IMR-90 (cell line): Measurements from ENCODE around the gene REC114. TPM values are rescaled to one million over a fixed set of nuclear protein-coding genes. Genes with fewer than 3 reads are reported as not detected.

Experiments
- ATAC-seq: fragments of 200-7000 bp; cut with Tn5 transposase; 2 replicates; pipeline ENCODE4 v1.9.1; 2020; ENCODE audit warnings: low read depth, mild to moderate bottlenecking, moderate library complexity
- BruUV-seq: library from RNA; stranded (reverse); fragments of 400-500 nt; replicated peaks from 2 replicates; lab custom pipeline; 2021; lab: Mats Ljungman, UMichigan
- CTCF ChIA-PET: fragments of 300-600 bp; formaldehyde crosslinking; extraction: SDS; loops from one replicate; lab custom pipeline; 2021; ENCODE audit warnings: antibody characterized with exemption; lab: Yijun Ruan, JAX
- POLR2A ChIA-PET: fragments of 300-600 bp; sonication (Branson Sonifier 250); formaldehyde crosslinking; loops from one replicate; lab custom pipeline; 2022; ENCODE audit warnings: antibody characterized with exemption; ENCODE audit not compliant: unreplicated experiment; lab: Charles Lee
- DNase-seq: peaks from one replicate; pipeline ENCODE4 v3.0.0; 2013
- H2AFZ ChIP-seq: replicated peaks from 2 replicates; pipeline ENCODE3; 2013; ENCODE audit warnings: low read length, mild to moderate bottlenecking; ENCODE audit not compliant: poor library complexity
- H2AK5ac ChIP-seq: 2 replicates; pipeline ENCODE4 v1.6.1; 2013; ENCODE audit warnings: low read depth, low read length, inconsistent platforms
- H2AK9ac ChIP-seq: replicated peaks from 2 replicates; pipeline ENCODE3; 2013; ENCODE audit warnings: mild to moderate bottlenecking, low read depth, low read length, moderate library complexity; ENCODE audit not compliant: poor library complexity
- H2BK120ac ChIP-seq: 2 replicates; pipeline ENCODE4 v1.6.1; 2013; ENCODE audit warnings: low read depth, low read length, inconsistent platforms
- H2BK15ac ChIP-seq: 3 replicates; pipeline ENCODE4 v1.6.1; 2013; ENCODE audit warnings: low read depth, low read length, inconsistent platforms
- H2BK20ac ChIP-seq: 2 replicates; pipeline ENCODE4 v1.6.1; 2013; ENCODE audit warnings: low read depth, mild to moderate bottlenecking, inconsistent platforms, low read length, moderate library complexity
- H2BK5ac ChIP-seq: 2 replicates; pipeline ENCODE4 v1.6.1; 2013; ENCODE audit warnings: mild to moderate bottlenecking, low read depth, low read length, inconsistent platforms; ENCODE audit not compliant: poor library complexity, severe bottlenecking
- H3K14ac ChIP-seq: replicated peaks from 2 replicates; pipeline ENCODE4 v1.6.1; 2013; ENCODE audit warnings: low read depth, low read length, inconsistent platforms
- H3K18ac ChIP-seq: 2 replicates; pipeline ENCODE4 v1.6.1; 2013; ENCODE audit warnings: low read depth, low read length, control low read depth
- H3K23ac ChIP-seq: 2 replicates; pipeline ENCODE4 v1.6.1; 2013; ENCODE audit warnings: low read depth, low read length, inconsistent platforms
- H3K27ac ChIP-seq: 2 replicates; pipeline ENCODE4 v1.5.1; 2013; ENCODE audit warnings: mild to moderate bottlenecking, control low read depth, low read length; ENCODE audit not compliant: insufficient read depth
- H3K27me3 ChIP-seq: 2 replicates; pipeline ENCODE4 v1.6.1; 2013; ENCODE audit warnings: low read length; ENCODE audit not compliant: control insufficient read depth, insufficient read depth
- H3K36me3 ChIP-seq: 2 replicates; pipeline ENCODE4 v1.6.1; 2013; ENCODE audit warnings: low read length, mixed read lengths; ENCODE audit not compliant: control insufficient read depth, insufficient read depth
- H3K4ac ChIP-seq: 2 replicates; pipeline ENCODE4 v1.6.1; 2013; ENCODE audit warnings: low read depth, low read length, inconsistent platforms
- H3K4me1 ChIP-seq: 2 replicates; pipeline ENCODE4 v1.6.1; 2013; ENCODE audit warnings: low read length, mixed read lengths; ENCODE audit not compliant: control insufficient read depth, insufficient read depth
- H3K4me2 ChIP-seq: 2 replicates; pipeline ENCODE4 v1.6.1; 2013; ENCODE audit warnings: low read depth, mild to moderate bottlenecking, control low read depth, low read length, moderate library complexity
- H3K4me3 ChIP-seq: 2 replicates; pipeline ENCODE4 v1.5.1; 2013; ENCODE audit warnings: low read depth, mild to moderate bottlenecking, control low read depth, low read length, moderate library complexity; ENCODE audit not compliant: insufficient read depth
- H3K56ac ChIP-seq: 2 replicates; pipeline ENCODE4 v1.6.1; 2013; ENCODE audit warnings: low read length, inconsistent platforms; ENCODE audit not compliant: insufficient read depth; ENCODE audit errors: extremely low read depth
- H3K79me1 ChIP-seq, 2 experiments: 2 replicates each; pipeline ENCODE4 v1.6.1; 2013; ENCODE audit warnings: low read length in 2 of 2, inconsistent platforms in 1 of 2, low read depth in 1 of 2
- H3K9ac ChIP-seq: 2 replicates; pipeline ENCODE4 v1.6.1; 2013; ENCODE audit warnings: low read depth, low read length, control low read depth
- H3K9me1 ChIP-seq: 2 replicates; pipeline ENCODE4 v1.6.1; 2013; ENCODE audit warnings: low read length, inconsistent platforms; ENCODE audit not compliant: insufficient read depth
- H3K9me3 ChIP-seq: 2 replicates; pipeline ENCODE4 v1.6.1; 2013; ENCODE audit warnings: low read length; ENCODE audit not compliant: control insufficient read depth, insufficient read depth
- H4K20me1 ChIP-seq: 2 replicates; pipeline ENCODE4 v1.6.1; 2013; ENCODE audit warnings: low read length, inconsistent platforms; ENCODE audit not compliant: insufficient read depth
- H4K5ac ChIP-seq: 2 replicates; pipeline ENCODE4 v1.6.1; 2013; ENCODE audit warnings: mild to moderate bottlenecking, low read depth, low read length, control low read depth
- H4K8ac ChIP-seq, 2 experiments: 2 replicates each; pipeline ENCODE4 v1.6.1; 2013; ENCODE audit warnings: low read depth in 2 of 2, low read length in 2 of 2, control low read depth in 1 of 2, inconsistent platforms in 1 of 2
- H4K91ac ChIP-seq: 2 replicates; pipeline ENCODE4 v1.6.1; 2013; ENCODE audit warnings: low read depth, low read length, inconsistent platforms; ENCODE audit not compliant: insufficient read depth
- BHLHE40 ChIP-seq: fragments of 150-350 bp; IDR thresholded peaks from 2 replicates; pipeline ENCODE4 v1.6.1; 2016; ENCODE audit warnings: mild to moderate bottlenecking, low read depth, low read length
- FOS ChIP-seq: fragments of 150-350 bp; IDR thresholded peaks from 2 replicates; pipeline ENCODE4 v1.6.1; 2016; ENCODE audit warnings: low read depth, low read length
- MAFK ChIP-seq: IDR thresholded peaks from 2 replicates; pipeline ENCODE4 v1.6.1; 2012; ENCODE audit warnings: low read depth, low read length, improper control_type of control experiment
- MXI1 ChIP-seq: IDR thresholded peaks from 2 replicates; pipeline ENCODE4 v1.6.1; 2012; ENCODE audit warnings: low read depth, mild to moderate bottlenecking, low read length, moderate library complexity, borderline replicate concordance
- RAD21 ChIP-seq: IDR thresholded peaks from 2 replicates; pipeline ENCODE4 v1.6.1; 2012; ENCODE audit warnings: low read length, improper control_type of control experiment
- RFX5 ChIP-seq: IDR thresholded peaks from 2 replicates; pipeline ENCODE4 v1.8.0; 2012; ENCODE audit warnings: low read depth, mild to moderate bottlenecking, low read length, moderate library complexity
- WGBS, 2 experiments: methylation state at CpG; one replicate each; pipeline versions ENCODE4 v1.1.5 to v1.1.7; 2013; ENCODE audit warnings: missing lambda C conversion rate in 2 of 2; ENCODE audit not compliant: insufficient read length in 1 of 2; ENCODE audit errors: extremely low coverage in 2 of 2; 5-methylcytosine and 5-hydroxymethylcytosine counted together
- dilution Hi-C: fragments of 300-500 bp; cut with HindIII; formaldehyde crosslinking; loops from one replicate; pipeline ENCODE4 v1.14.3; 2018; ENCODE audit warnings: low sequenced_read_pairs; ENCODE audit not compliant: unreplicated experiment
- in situ Hi-C: fragments of 300-500 bp; cut with MboI; formaldehyde crosslinking; loops from 3 replicates; pipeline ENCODE4 v1.14.3; 2019; ENCODE audit warnings: low sequenced_read_pairs, inconsistent platforms, mixed read lengths
- intact Hi-C: fragments of 100-400 bp; cut with micrococcal nuclease; formaldehyde crosslinking; loops from 2 replicates; pipeline ENCODE4 v1.10.0; 2022
- polyA plus RNA-seq, 3 experiments: library from polyadenylated mRNA; depleted of rRNA; stranded (reverse); fragments of >200 nt; gene quantifications; 2 replicates each; pipeline ENCODE4 v1.2.3, GENCODE V29; 2012; ENCODE audit warnings: low replicate concordance in 1 of 3
- total RNA-seq: library from RNA; depleted of rRNA; stranded (reverse); fragments of >200 nt; gene quantifications from 2 replicates; pipeline ENCODE4 v1.2.3, GENCODE V29; 2012
- TF ChIP-seq, protein P1 (sequence below): fragments of 150-350 bp; IDR thresholded peaks from 2 replicates; pipeline ENCODE4 v1.6.1; 2017; ENCODE audit warnings: mild to moderate bottlenecking, antibody characterized with exemption, low read length, low read depth
- TF ChIP-seq, protein P2 (sequence below): conservative IDR thresholded peaks from 2 replicates; pipeline ENCODE4 v1.5.1; 2012; ENCODE audit warnings: mild to moderate bottlenecking, low read depth, low read length, improper control_type of control experiment

Gene REC114
- total and polyA plus RNA-seq, 2 of the 4 experiments (the other 2 are of a cell fraction), result not detected

DNA sequence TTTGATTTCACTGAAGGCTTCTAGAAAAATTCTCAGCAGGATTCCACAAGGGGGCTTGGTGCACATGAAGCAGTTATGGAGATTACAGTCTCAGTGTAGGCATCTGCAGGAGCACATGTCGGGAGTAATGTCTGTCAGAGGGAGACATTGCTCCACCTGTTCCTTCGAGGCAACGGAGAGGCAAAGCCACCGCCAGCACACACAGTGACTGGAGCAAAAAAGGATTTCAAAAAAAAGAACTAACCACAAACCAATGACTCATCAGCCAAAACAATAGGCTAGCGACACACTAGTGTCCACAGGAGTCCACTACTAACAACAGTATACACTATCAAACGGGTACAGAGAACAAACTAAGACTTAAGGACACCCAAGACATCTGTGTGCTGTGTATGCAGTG is 121.3 kb downstream of the REC114 start:
- H3K56ac ChIP-seq, result no peak overlapping the region
- no peaks in the 10 kb centered on the region for H3K27me3 ChIP-seq
- H2AK5ac ChIP-seq, result no peak overlapping the region
- no peak overlapping the region for H3K4me2 ChIP-seq
- TF ChIP-seq, protein P1, sequence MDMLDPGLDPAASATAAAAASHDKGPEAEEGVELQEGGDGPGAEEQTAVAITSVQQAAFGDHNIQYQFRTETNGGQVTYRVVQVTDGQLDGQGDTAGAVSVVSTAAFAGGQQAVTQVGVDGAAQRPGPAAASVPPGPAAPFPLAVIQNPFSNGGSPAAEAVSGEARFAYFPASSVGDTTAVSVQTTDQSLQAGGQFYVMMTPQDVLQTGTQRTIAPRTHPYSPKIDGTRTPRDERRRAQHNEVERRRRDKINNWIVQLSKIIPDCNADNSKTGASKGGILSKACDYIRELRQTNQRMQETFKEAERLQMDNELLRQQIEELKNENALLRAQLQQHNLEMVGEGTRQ, result no peak
- TF ChIP-seq, protein P2, sequence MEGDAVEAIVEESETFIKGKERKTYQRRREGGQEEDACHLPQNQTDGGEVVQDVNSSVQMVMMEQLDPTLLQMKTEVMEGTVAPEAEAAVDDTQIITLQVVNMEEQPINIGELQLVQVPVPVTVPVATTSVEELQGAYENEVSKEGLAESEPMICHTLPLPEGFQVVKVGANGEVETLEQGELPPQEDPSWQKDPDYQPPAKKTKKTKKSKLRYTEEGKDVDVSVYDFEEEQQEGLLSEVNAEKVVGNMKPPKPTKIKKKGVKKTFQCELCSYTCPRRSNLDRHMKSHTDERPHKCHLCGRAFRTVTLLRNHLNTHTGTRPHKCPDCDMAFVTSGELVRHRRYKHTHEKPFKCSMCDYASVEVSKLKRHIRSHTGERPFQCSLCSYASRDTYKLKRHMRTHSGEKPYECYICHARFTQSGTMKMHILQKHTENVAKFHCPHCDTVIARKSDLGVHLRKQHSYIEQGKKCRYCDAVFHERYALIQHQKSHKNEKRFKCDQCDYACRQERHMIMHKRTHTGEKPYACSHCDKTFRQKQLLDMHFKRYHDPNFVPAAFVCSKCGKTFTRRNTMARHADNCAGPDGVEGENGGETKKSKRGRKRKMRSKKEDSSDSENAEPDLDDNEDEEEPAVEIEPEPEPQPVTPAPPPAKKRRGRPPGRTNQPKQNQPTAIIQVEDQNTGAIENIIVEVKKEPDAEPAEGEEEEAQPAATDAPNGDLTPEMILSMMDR, result peak; percentile 31
- TF ChIP-seq BHLHE40 (no peak), RFX5 (no peak), MAFK (no peak), RAD21 (peak; percentile 32; the same call in 1 of the 2 replicates), MXI1 (peak; percentile 76; the same call in 1 of the 2 replicates), FOS (no peak)
- 0 out of 2 replicates have a peak, but pooled peaks cover 3% of the 10 kb centered on the region for H3K9me1 ChIP-seq
- no peak overlapping the region for H4K5ac ChIP-seq
- H2BK15ac ChIP-seq, result no peak overlapping the region
- no peak overlapping the region for H3K4ac ChIP-seq
- H4K8ac ChIP-seq, result no peak overlapping the region
- BruUV-seq, result no TSS peak
- no peak overlapping the region for H2AK9ac ChIP-seq
- intact Hi-C loops (no loop called here), dilution Hi-C loops (no loop called here), in situ Hi-C loops (loop anchor here (5.0 kb wide), 1 partner anchor 133 kb away; no protein-coding TSS in a partner anchor)
- H2BK120ac ChIP-seq, result no peak overlapping the region
- H2AFZ ChIP-seq, result no peak overlapping the region
- H3K23ac ChIP-seq, result peak overlapping the region; percentile 4; the same call in 1 of the 2 replicates
- no peak overlapping the region for H3K9ac ChIP-seq
- DNase-seq (peak; percentile 47), ATAC-seq (peak; percentile 52)
- WGBS, 2 experiments, result 78% methylated on average over 4 of the region's 6 CpGs; no CpG with 5 or more reads in 1 of the 2 experiments
- no peaks in the 10 kb centered on the region for H3K9me3 ChIP-seq
- H3K27ac ChIP-seq, result no peak overlapping the region
- H3K36me3 ChIP-seq, result peaks cover 30% of the 10 kb centered on the region
- H3K14ac ChIP-seq, result no peak overlapping the region
- H3K4me1 ChIP-seq, result peaks cover 13% of the 10 kb centered on the region
- H2BK20ac ChIP-seq, result no peak overlapping the region
- peaks cover 30% of the 10 kb centered on the region for H4K20me1 ChIP-seq
- H2BK5ac ChIP-seq, result no peak overlapping the region
- no peak overlapping the region for H3K18ac ChIP-seq
- CTCF ChIA-PET, result no interaction called here
- peaks cover 12 to 41% of the 10 kb centered on the region in 2 experiments for H3K79me1 ChIP-seq
- no peak overlapping the region for H3K4me3 ChIP-seq
- POLR2A ChIA-PET, result no interaction called here
- no peak overlapping the region for H4K91ac ChIP-seq
